Left lung (tissue), 10 donors: ENCODE results near the gene ADCY4. TPM values are rescaled to one million over a fixed set of nuclear protein-coding genes. Genes with fewer than 3 reads are reported as not detected.
A peak's percentile ranks its signal among the peaks of the same experiment; 100 is the strongest.

Experiments
- ATAC-seq: fragments of 200-7000 bp; cut with Tn5 transposase; one replicate; pipeline ENCODE4 v1.9.1; 2020; ENCODE audit warnings: moderate library complexity
- DNase-seq, 4 donors: peaks; one replicate each; pipeline ENCODE4 v3.0.0-alpha.2; 2013 to 2020
- H3K27ac ChIP-seq, 2 donors: fragments of 200-600 bp; sonication (generic) in 1 of 2; one replicate each; pipeline versions ENCODE4 v1.5.0 to v1.8.0; 2020 to 2021
- H3K27me3 ChIP-seq, 2 donors: fragments of 200-600 bp; sonication (generic) in 1 of 2; one replicate each; pipeline versions ENCODE4 v1.5.0 to v1.8.0; 2020 to 2021
- H3K36me3 ChIP-seq, 2 donors: fragments of 200-600 bp; sonication (generic) in 1 of 2; one replicate each; pipeline versions ENCODE4 v1.5.0 to v1.8.0; 2020 to 2021
- H3K4me1 ChIP-seq, 2 donors: fragments of 200-600 bp; one replicate each; pipeline ENCODE4 v1.8.0; 2021
- H3K4me3 ChIP-seq, 2 donors: fragments of 200-600 bp; sonication (generic) in 1 of 2; one replicate each; pipeline versions ENCODE4 v1.5.0 to v1.8.0; 2020 to 2021; ENCODE audit warnings: mild to moderate bottlenecking in 1 of 2
- H3K9me3 ChIP-seq, 2 donors: fragments of 200-600 bp; sonication (generic) in 1 of 2; one replicate each; pipeline versions ENCODE4 v1.5.0 to v1.8.0; 2020 to 2021
- CTCF ChIP-seq, 2 donors: fragments of 200-600 bp; sonication (generic) in 1 of 2; IDR thresholded peaks; one replicate each; pipeline versions ENCODE4 v1.5.0 to v1.8.0; 2021; ENCODE audit warnings: antibody characterized with exemption in 2 of 2
- intact Hi-C, 2 donors: fragments of 100-400 bp; cut with DNase I; formaldehyde crosslinking; loops; one replicate each; pipeline versions ENCODE4 v1.11.2 to v1.14.2; 2022
- polyA plus RNA-seq, 6 donors: library from polyadenylated mRNA; unstranded; fragments of 120-200 nt; gene quantifications; one replicate each; pipeline ENCODE4 v1.2.1, GENCODE V29; 2013; ENCODE audit not compliant: insufficient read length in 6 of 6
- total RNA-seq, 2 donors: library from RNA; stranded (reverse); fragmentation: NEBNext Ultra II Directional; extraction: Animal tissue kit (Norgen Biotek cat#: 25700); gene quantifications; one replicate each; pipeline ENCODE4 v1.2.1, GENCODE V29; 2021
- donor health status: DM: no; HTN: yes; CAD: no.
- donor health status: DM: no; HTN: no; CAD: no.

Gene ADCY4
- total and polyA plus RNA-seq, 8 donors, result 25.7 to 48.5 (median 34.3) TPM

DNA sequence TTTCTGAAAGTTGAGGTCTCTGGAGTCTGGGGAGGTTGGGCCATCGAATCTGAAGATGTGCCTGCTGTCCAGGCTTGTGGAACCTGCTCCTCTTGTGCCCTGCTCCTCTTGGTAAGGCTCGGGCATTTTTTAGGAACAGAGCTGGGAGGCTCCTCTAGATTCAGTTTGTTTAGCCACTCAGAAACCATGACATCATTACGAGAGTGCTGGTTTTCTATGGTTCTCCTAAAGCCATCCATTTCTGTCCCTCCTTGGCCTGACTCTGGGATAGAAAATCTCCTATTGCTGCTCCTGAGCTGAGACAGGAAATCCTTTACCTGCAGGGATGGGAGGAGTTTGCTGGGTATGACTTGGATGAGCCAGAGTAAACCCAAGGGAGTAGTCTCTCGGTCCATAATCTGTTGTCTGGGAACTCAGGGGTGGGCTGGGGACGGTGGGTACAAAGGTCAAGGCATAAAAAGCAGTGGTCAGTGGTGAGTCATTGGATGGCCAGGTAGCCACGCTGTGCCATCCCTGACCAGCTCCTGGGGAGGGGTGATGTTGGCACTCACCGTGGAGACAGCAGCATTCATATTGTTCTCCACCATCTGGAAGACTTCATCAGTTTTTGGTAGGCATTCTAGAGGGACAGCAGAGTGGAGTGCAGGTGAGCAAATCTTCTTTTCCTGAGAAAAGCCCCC lies 2.4 kb upstream of the ADCY4 start:
- ATAC-seq (no peak), DNase-seq (no peak)
- Histone ChIP-seq H3K9me3 (no peaks in the 10 kb centered on the region), H3K36me3 (peaks cover 0 to 32% of the 10 kb centered on the region in 2 donors), H3K4me3 (no peak overlapping the region), H3K4me1 (peaks cover 30 to 73% of the 10 kb centered on the region in 2 donors), H3K27me3 (peaks cover 9 to 27% of the 10 kb centered on the region in 2 donors), H3K27ac (no peak overlapping the region)
- TF ChIP-seq CTCF (IDR thresholded peaks at IDR 0.05), result no peak
- intact Hi-C loops, result loop anchor here (10.0 kb wide), 2 partner anchors 98 to 338 kb away; no protein-coding TSS in a partner anchor

DNA sequence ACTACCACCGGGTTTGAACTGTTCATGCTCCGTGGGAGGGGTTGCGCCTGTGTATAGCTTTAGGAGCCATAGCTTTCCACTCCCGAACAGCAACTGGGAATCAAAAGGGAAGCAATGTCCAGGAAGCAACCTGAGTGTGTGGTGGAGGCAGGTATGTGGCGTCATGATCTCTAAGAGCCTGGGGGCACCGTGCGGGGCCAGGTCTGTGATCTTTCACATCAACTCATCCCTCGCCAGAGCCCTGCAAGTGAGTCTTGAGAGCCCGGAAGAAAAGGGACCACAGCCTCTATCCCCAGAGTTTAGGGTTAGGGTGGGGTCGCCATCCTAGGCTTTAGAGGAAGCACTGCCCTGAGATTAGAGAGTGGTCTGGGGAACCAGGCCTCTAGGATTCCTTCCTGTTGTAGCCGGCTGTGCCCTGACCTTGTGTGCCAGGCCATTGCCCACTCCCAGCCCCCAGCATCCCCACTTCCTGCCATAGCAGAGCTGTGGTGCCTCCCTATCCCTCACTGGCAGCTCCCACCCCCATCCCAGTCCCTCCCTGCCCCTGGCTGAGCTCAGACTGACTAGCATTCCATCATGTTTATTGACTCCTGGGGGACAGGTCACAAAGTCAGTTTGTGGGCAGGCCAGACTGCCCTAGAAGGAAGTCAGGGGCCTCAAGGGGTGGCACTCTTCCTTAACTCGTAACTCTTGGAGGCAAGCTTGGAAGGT lies 745 bp upstream of the ADCY4 start:
- peaks cover 30 to 89% of the 10 kb centered on the region in 2 donors for H3K4me1 ChIP-seq
- peaks cover 9 to 27% of the 10 kb centered on the region in 2 donors for H3K27me3 ChIP-seq
- no peak for TF ChIP-seq CTCF (IDR thresholded peaks at IDR 0.05)
- DNase-seq (no peak), ATAC-seq (no peak)
- peaks cover 0 to 32% of the 10 kb centered on the region in 2 donors for H3K36me3 ChIP-seq
- H3K27ac ChIP-seq, result peak overlapping the region; percentile 74 to 80
- H3K9me3 ChIP-seq, result no peaks in the 10 kb centered on the region
- peak overlapping the region in 1 of 2 donors; percentile 46 for H3K4me3 ChIP-seq
- intact Hi-C loops, result loop anchor here (10.0 kb wide), 2 partner anchors 99 to 339 kb away; no protein-coding TSS in a partner anchor

- Histone ChIP-seq H3K27me3 (peaks cover 9 to 27% of the 10 kb centered on the region in 2 donors), H3K27ac (peak overlapping the region in 1 of 2 donors; percentile 74), H3K4me3 (peak overlapping the region; percentile 19 to 46), H3K9me3 (no peaks in the 10 kb centered on the region), H3K36me3 (peaks cover 0 to 18% of the 10 kb centered on the region in 2 donors), H3K4me1 (peaks cover 26 to 97% of the 10 kb centered on the region in 2 donors)
- ATAC-seq (peak; percentile 79), DNase-seq (peak in 3 of 4 donors; percentile 72 to 92 (median 75))
- TF ChIP-seq CTCF (IDR thresholded peaks at IDR 0.05), result peak; percentile 54 to 80
- intact Hi-C loops, result loop anchor here (5.0 to 10.0 kb wide), 3 partner anchors 100 to 342 kb away; no protein-coding TSS in a partner anchor
Observed at GRCh38 chr14:24332268-24332993, 2.4 kb downstream of the ADCY4 start.

DNA sequence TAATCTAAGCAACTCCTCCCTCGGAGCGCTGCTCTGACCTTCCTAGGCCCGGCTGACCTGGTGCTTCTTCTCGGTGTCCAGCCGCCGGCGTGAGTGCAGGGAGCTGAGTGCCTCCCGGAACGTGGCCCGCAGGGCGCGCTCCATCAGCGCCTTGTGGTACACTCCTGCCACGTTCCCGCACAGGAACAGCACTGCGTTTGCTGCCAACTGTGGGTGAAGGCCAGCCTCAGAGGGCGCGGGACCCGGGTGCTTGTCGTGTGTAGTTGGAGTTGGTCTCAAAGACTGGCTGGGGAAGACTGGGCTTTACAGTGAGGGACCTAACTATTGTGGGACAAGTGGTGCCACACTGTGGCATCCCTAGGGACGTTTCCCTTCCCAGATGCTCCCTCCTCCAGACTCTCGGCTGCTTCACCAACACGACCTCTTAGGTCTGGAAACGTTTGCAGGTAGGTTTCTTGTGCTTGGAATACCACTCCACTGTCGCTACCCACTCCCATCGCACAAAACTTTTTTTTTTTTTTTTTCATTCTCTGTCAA lies 3.1 kb downstream of the ADCY4 start:
- Histone ChIP-seq H3K36me3 (peaks cover 0 to 12% of the 10 kb centered on the region in 2 donors), H3K27ac (peak overlapping the region in 1 of 2 donors; percentile 74), H3K4me1 (peaks cover 26 to 99% of the 10 kb centered on the region in 2 donors), H3K27me3 (peaks cover 9 to 27% of the 10 kb centered on the region in 2 donors), H3K4me3 (no peak overlapping the region), H3K9me3 (no peaks in the 10 kb centered on the region)
- intact Hi-C loops, result loop anchor here (5.0 to 10.0 kb wide), 3 partner anchors 101 to 343 kb away; no protein-coding TSS in a partner anchor
- DNase-seq, result peak in 1 of 4 donors; percentile 78
- ATAC-seq, result no peak
- no peak for TF ChIP-seq CTCF (IDR thresholded peaks at IDR 0.05)
